Breast epithelium (tissue), 4 donors: ENCODE data around the gene NMU. TPM values are rescaled to one million over a fixed set of nuclear protein-coding genes. Genes with fewer than 3 reads are reported as not detected.
"Not testable (repeated sequence)": the region's sequence is repeated elsewhere in the genome, so short reads cannot be mapped to it uniquely, and the experiment has no call there.

Source experiments
- DNase-seq, 2 donors: peaks; one replicate each; pipeline ENCODE4 v3.0.0-alpha.2; 2019; ENCODE audit warnings: low spot score in 2 of 2
- H3K27ac ChIP-seq, 2 donors: fragments of 200-600 bp; sonication (generic) in 1 of 2; one replicate each; pipeline ENCODE4 v1.5.1; 2016 to 2019; ENCODE audit warnings: mild to moderate bottlenecking in 1 of 2
- H3K27me3 ChIP-seq, 2 donors: fragments of 200-600 bp; sonication (generic) in 1 of 2; one replicate each; pipeline versions ENCODE4 v1.5.1 to v1.6.0; 2017 to 2019; ENCODE audit warnings: control low read depth in 1 of 2, mild to moderate bottlenecking in 1 of 2
- H3K36me3 ChIP-seq: fragments of 200-600 bp; one replicate; pipeline ENCODE4 v1.5.1; 2019
- H3K4me1 ChIP-seq, 2 donors: fragments of 200-600 bp; sonication (generic); one replicate each; pipeline ENCODE4 v1.5.1; 2016 to 2019; ENCODE audit warnings: control low read depth in 1 of 2
- H3K4me3 ChIP-seq, 3 donors: fragments of 200-600 bp; sonication (generic); 1 replicate in 2 of 3; 2 replicates in 1 of 3; pipeline ENCODE4 v1.5.1; 2016 to 2019; ENCODE audit warnings: mild to moderate bottlenecking in 3 of 3, moderate library complexity in 2 of 3
- H3K9me3 ChIP-seq, 2 donors: fragments of 200-600 bp; sonication (generic) in 1 of 2; one replicate each; pipeline ENCODE4 v1.5.1; 2016 to 2019; ENCODE audit warnings: control low read depth in 1 of 2
- CTCF ChIP-seq, 3 donors: fragments of 450-650 bp; IDR thresholded peaks; one replicate each; pipeline ENCODE4 v1.5.1; 2016 to 2017; ENCODE audit warnings: antibody characterized with exemption in 3 of 3, mild to moderate bottlenecking in 3 of 3, moderate library complexity in 3 of 3
- POLR2A ChIP-seq: fragments of 450-650 bp; IDR thresholded peaks from one replicate; pipeline ENCODE4 v1.6.1; 2016; ENCODE audit warnings: antibody characterized with exemption, mild to moderate bottlenecking, moderate library complexity
- POLR2AphosphoS5 ChIP-seq, 3 donors: sonication (generic); formaldehyde crosslinking; IDR thresholded peaks; one replicate each; pipeline ENCODE4 v1.6.1; 2017; ENCODE audit warnings: antibody characterized with exemption in 3 of 3
- intact Hi-C: fragments of 100-400 bp; cut with DNase I; formaldehyde crosslinking; loops from one replicate; pipeline ENCODE4 v1.15.1; 2023; ENCODE audit warnings: low total_unique reads
- total RNA-seq, 3 donors: library from RNA; depleted of rRNA; stranded (reverse); fragments of >200 nt; gene quantifications; one replicate each; pipeline ENCODE4 v1.1.0, GENCODE V29; 2016

NMU gene, protein sequence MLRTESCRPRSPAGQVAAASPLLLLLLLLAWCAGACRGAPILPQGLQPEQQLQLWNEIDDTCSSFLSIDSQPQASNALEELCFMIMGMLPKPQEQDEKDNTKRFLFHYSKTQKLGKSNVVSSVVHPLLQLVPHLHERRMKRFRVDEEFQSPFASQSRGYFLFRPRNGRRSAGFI
- total RNA-seq: not detected

- no peaks in the 10 kb centered on the region for H3K36me3 ChIP-seq
- H3K27me3 ChIP-seq: peaks cover 0 to 36% of the 10 kb centered on the region in 2 donors
- intact Hi-C loops: loop anchor here (5.0 kb wide), 1 partner anchor 194 kb away; no protein-coding TSS in a partner anchor
- peaks cover 0 to 8% of the 10 kb centered on the region in 2 donors for H3K4me1 ChIP-seq
- DNase-seq: no peak
- H3K9me3 ChIP-seq: no peaks in the 10 kb centered on the region
- TF ChIP-seq POLR2A (no peak), CTCF (IDR thresholded peaks at IDR 0.05) (no peak), POLR2AphosphoS5 (IDR thresholded peaks at IDR 0.05) (no peak)
- peak within 1 kb of the TSS; percentile 27 to 59 (median 49) for H3K4me3 ChIP-seq
- no peak within 1 kb of the TSS for H3K27ac ChIP-seq
These were observed at the start of gene NMU for GRCh38 chr4:55635741-55636655. NMU (minus strand) TSS chr4:55636298; CDS start chr4:55636192, 106 bp downstream.

GRCh38 chr4:55684276-55684675 is 48.2 kb upstream of the NMU start:
- no peak for TF ChIP-seq CTCF (IDR thresholded peaks at IDR 0.05)
- no peak for TF ChIP-seq POLR2AphosphoS5 (IDR thresholded peaks at IDR 0.05)
- TF ChIP-seq POLR2A: no peak
- Histone ChIP-seq H3K9me3 (no peaks in the 10 kb centered on the region), H3K27me3 (no peaks in the 10 kb centered on the region), H3K36me3 (no peaks in the 10 kb centered on the region), H3K4me1 (no peaks in the 10 kb centered on the region), H3K4me3 (no peak overlapping the region), H3K27ac (no peak overlapping the region)
- intact Hi-C loops: no loop called here
- no peak for DNase-seq

GRCh38 chr4:55682797-55683196 is 46.7 kb upstream of the NMU start:
- H3K4me1 ChIP-seq, intact Hi-C loops, DNase-seq: not testable (repeated sequence)

DNA sequence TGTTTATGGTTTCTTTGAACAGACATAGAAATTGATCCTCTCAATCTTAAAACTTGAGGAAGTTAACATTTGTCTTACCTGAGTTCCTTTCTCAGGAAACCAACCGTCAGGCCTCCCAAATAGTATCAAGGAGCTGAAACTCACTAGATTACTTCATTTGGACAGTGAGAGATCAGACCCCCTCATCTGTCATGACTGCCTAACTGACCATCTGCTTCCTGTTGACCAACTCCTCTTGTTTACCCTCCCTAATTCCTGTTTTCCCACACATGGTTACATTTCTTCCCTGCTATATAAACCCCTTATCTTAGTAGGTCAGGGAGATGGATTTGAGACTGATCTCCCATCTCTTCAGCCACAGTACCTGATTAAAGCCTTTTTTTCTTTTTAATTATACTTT is 46.2 kb upstream of the NMU start:
- Histone ChIP-seq H3K4me1 (no peaks in the 10 kb centered on the region), H3K36me3 (no peaks in the 10 kb centered on the region), H3K27me3 (no peaks in the 10 kb centered on the region), H3K27ac (no peak overlapping the region), H3K9me3 (no peaks in the 10 kb centered on the region), H3K4me3 (no peak overlapping the region)
- intact Hi-C loops: no loop called here
- no peak for DNase-seq
- TF ChIP-seq CTCF (IDR thresholded peaks at IDR 0.05) (no peak), POLR2AphosphoS5 (IDR thresholded peaks at IDR 0.05) (no peak), POLR2A (no peak)

More at GRCh38 chr4:55682797-55683196, 46.7 kb upstream of the NMU start:
- not testable (repeated sequence) for H3K36me3 ChIP-seq, H3K4me3 ChIP-seq, H3K27ac ChIP-seq, H3K27me3 ChIP-seq, H3K9me3 ChIP-seq

DNA sequence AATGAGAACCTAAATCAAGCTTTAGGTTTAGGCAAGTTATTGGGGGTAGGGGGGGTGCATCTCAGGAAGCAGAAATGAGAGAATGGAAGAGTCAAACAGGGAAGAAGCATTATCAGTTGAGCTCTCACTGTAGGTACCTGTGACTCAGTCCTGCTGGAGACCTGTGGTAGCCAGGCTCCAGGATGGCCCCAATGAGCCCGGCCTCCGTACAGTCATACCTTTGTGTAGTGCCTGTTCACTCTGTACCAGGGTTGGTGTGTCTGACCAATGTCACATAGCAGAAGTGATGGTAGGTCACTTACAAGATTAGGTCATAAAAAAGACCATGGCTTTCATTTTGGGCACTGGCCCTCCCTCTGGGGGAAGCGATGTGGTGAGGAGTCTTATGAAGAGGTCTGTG is 45.3 kb upstream of the NMU start:
- H3K27me3 ChIP-seq: no peaks in the 10 kb centered on the region
- no peak overlapping the region for H3K4me3 ChIP-seq
- no peak for DNase-seq
- TF ChIP-seq POLR2AphosphoS5 (IDR thresholded peaks at IDR 0.05) (no peak), CTCF (IDR thresholded peaks at IDR 0.05) (no peak), POLR2A (no peak)
- H3K9me3 ChIP-seq: no peaks in the 10 kb centered on the region
- intact Hi-C loops: no loop called here
- no peaks in the 10 kb centered on the region for H3K4me1 ChIP-seq
- no peak overlapping the region for H3K27ac ChIP-seq
- no peaks in the 10 kb centered on the region for H3K36me3 ChIP-seq
